B cell (primary cell): ENCODE measurements around the gene RTP4. TPM values are rescaled to one million over a fixed set of nuclear protein-coding genes. Genes with fewer than 3 reads are reported as not detected.
A peak's percentile ranks its signal among the peaks of the same experiment; 100 is the strongest.

Experiments used
- ATAC-seq: fragments of 200-7000 bp; cut with Tn5 transposase; one replicate; pipeline ENCODE4 v1.10.0; 2021; ENCODE audit warnings: low read depth, mild to moderate bottlenecking, moderate number of reproducible peaks, moderate library complexity
- CTCF ChIA-PET: fragments of 350-600 bp; sonication (Branson Sonifier 250); formaldehyde crosslinking; loops from one replicate; lab custom pipeline; 2021; ENCODE audit warnings: antibody characterized with exemption, inconsistent platforms; lab: Charles Lee
- POLR2A ChIA-PET: fragments of 350-600 bp; sonication (Branson Sonifier 250); formaldehyde crosslinking; loops from one replicate; lab custom pipeline; 2021; ENCODE audit warnings: antibody characterized with exemption; lab: Charles Lee
- DNase-seq: peaks from one replicate; pipeline ENCODE4 v3.0.0; 2013
- H2AFZ ChIP-seq: 2 replicates; pipeline ENCODE4 v1.6.1; 2012; ENCODE audit warnings: mild to moderate bottlenecking, low read depth, low read length; ENCODE audit not compliant: insufficient read depth, poor library complexity, severe bottlenecking
- H3K27ac ChIP-seq, 2 donors: 1 replicate in 1 of 2; 2 replicates in 1 of 2; pipeline ENCODE4 v1.5.1; 2012 to 2013; ENCODE audit warnings: low read length in 2 of 2, mild to moderate bottlenecking in 2 of 2, moderate library complexity in 1 of 2
- H3K27me3 ChIP-seq, 4 experiments: fragments of 200-600 bp in 1 of 4; sonication (generic) in 1 of 4; replicated peaks in 1 of 4; 1 replicate in 2 of 4; 2 replicates in 2 of 4; pipeline versions ENCODE4 v1.6.1 to v1.7.0; 2013 to 2016; ENCODE audit warnings: low read length in 3 of 4, mild to moderate bottlenecking in 2 of 4, mixed read lengths in 1 of 4, moderate library complexity in 1 of 4; ENCODE audit not compliant: insufficient read depth in 4 of 4, control insufficient read depth in 3 of 4; ENCODE audit errors: control extremely low read depth in 1 of 4
- H3K36me3 ChIP-seq, 2 experiments: replicated peaks in 1 of 2; 1 replicate in 1 of 2; 2 replicates in 1 of 2; pipeline versions ENCODE4 v1.6.1 to v1.7.1; 2013; ENCODE audit warnings: low read length in 1 of 2; ENCODE audit not compliant: insufficient read depth in 2 of 2, control insufficient read depth in 1 of 2; ENCODE audit errors: control extremely low read depth in 1 of 2, extremely low read depth in 1 of 2
- H3K4me1 ChIP-seq, 2 donors: fragments of 200-600 bp in 1 of 2; sonication (generic) in 1 of 2; 1 replicate in 1 of 2; 2 replicates in 1 of 2; pipeline versions ENCODE4 v1.5.1 to v1.6.1; 2013 to 2017; ENCODE audit warnings: low read length in 2 of 2; ENCODE audit not compliant: control insufficient read depth in 2 of 2, insufficient read depth in 2 of 2
- H3K4me2 ChIP-seq: replicated peaks from 2 replicates; pipeline ENCODE3; 2012; ENCODE audit warnings: mild to moderate bottlenecking, low read depth, low read length; ENCODE audit not compliant: poor library complexity, severe bottlenecking
- H3K4me3 ChIP-seq, 5 experiments: fragments of 200-600 bp in 1 of 5; sonication (generic) in 1 of 5; 1 replicate in 3 of 5; 2 replicates in 2 of 5; pipeline versions ENCODE4 v1.5.1 to v1.7.0; 2011 to 2016; ENCODE audit warnings: low read length in 4 of 5, mild to moderate bottlenecking in 4 of 5, low read depth in 2 of 5, control low read depth in 1 of 5, moderate library complexity in 1 of 5; ENCODE audit not compliant: insufficient read depth in 1 of 5; ENCODE audit errors: control extremely low read depth in 1 of 5, extremely low read depth in 1 of 5
- H3K79me2 ChIP-seq: fragments of 200-600 bp; sonication (generic); one replicate; pipeline ENCODE4 v1.6.0; 2016; ENCODE audit warnings: low read length; ENCODE audit not compliant: control insufficient read depth, insufficient read depth
- H3K9ac ChIP-seq: fragments of 200-600 bp; sonication (generic); 2 replicates; pipeline ENCODE4 v1.6.1; 2017; ENCODE audit warnings: mild to moderate bottlenecking, low read length, moderate library complexity
- H3K9me3 ChIP-seq, 3 donors: one replicate each; pipeline versions ENCODE4 v1.6.1 to v1.7.1; 2013; ENCODE audit warnings: low read length in 2 of 3; ENCODE audit not compliant: control insufficient read depth in 2 of 3, insufficient read depth in 1 of 3; ENCODE audit errors: control extremely low read depth in 1 of 3
- H4K20me1 ChIP-seq: 2 replicates; pipeline ENCODE4 v1.6.0; 2012; ENCODE audit warnings: mild to moderate bottlenecking, low read length; ENCODE audit not compliant: insufficient read depth, control insufficient read depth, poor library complexity, severe bottlenecking
- H3K27ac Mint-ChIP-seq: one replicate; pipeline ENCODE4 v1.8.0; 2021; ENCODE audit warnings: mixed read lengths
- H3K27me3 Mint-ChIP-seq: one replicate; pipeline ENCODE4 v1.8.0; 2021; ENCODE audit warnings: mixed read lengths
- H3K4me1 Mint-ChIP-seq: one replicate; pipeline ENCODE4 v1.8.0; 2021; ENCODE audit warnings: mixed read lengths
- H3K4me3 Mint-ChIP-seq: one replicate; pipeline ENCODE4 v1.8.0; 2021; ENCODE audit warnings: mixed read lengths
- H3K9me3 Mint-ChIP-seq: one replicate; pipeline ENCODE4 v1.8.0; 2022; ENCODE audit warnings: mixed read lengths; ENCODE audit not compliant: insufficient read depth
- EZH2 ChIP-seq: IDR thresholded peaks from 2 replicates; pipeline ENCODE4 v1.6.1; 2012; ENCODE audit warnings: borderline replicate concordance, low read depth, mild to moderate bottlenecking, moderate library complexity, low read length; ENCODE audit not compliant: insufficient read depth, poor library complexity, severe bottlenecking
- WGBS: methylation state at CpG from one replicate; pipeline ENCODE4 v1.1.5; 2013; ENCODE audit warnings: missing lambda C conversion rate; ENCODE audit not compliant: insufficient coverage; 5-methylcytosine and 5-hydroxymethylcytosine counted together
- intact Hi-C: fragments of 100-400 bp; cut with micrococcal nuclease; formaldehyde crosslinking; loops from one replicate; pipeline ENCODE4 v1.10.0; 2022
- polyA minus RNA-seq: library from RNA; depleted of rRNA, polyadenylated mRNA; stranded (reverse); fragments of >200 nt; gene quantifications from 2 replicates; pipeline ENCODE4 v1.2.3, GENCODE V29; 2012
- polyA plus RNA-seq: library from polyadenylated mRNA; depleted of rRNA; stranded (reverse); fragments of >200 nt; gene quantifications from 2 replicates; pipeline ENCODE4 v1.2.3, GENCODE V29; 2012
- total RNA-seq, 2 donors: library from RNA; stranded (reverse); fragments of 120-200 nt in 1 of 2; gene quantifications; 1 replicate in 1 of 2; 2 replicates in 1 of 2; pipeline versions ENCODE4 v1.2.3 to v1.2.4, GENCODE V29; 2013 to 2022
- TF ChIP-seq, protein P1 (sequence below): fragments of 200-600 bp; IDR thresholded peaks from one replicate; pipeline ENCODE4 v1.8.0; 2022; ENCODE audit warnings: antibody characterized with exemption, mild to moderate bottlenecking

RTP4 gene, protein sequence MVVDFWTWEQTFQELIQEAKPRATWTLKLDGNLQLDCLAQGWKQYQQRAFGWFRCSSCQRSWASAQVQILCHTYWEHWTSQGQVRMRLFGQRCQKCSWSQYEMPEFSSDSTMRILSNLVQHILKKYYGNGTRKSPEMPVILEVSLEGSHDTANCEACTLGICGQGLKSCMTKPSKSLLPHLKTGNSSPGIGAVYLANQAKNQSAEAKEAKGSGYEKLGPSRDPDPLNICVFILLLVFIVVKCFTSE
- total RNA-seq (6.7 and 8.2 TPM in 2 replicates), polyA plus RNA-seq (1.0 and 1.2 TPM in 2 replicates), polyA minus RNA-seq (2.8 and 3.3 TPM in 2 replicates)
- 8.7 TPM for total RNA-seq (2013)

DNA sequence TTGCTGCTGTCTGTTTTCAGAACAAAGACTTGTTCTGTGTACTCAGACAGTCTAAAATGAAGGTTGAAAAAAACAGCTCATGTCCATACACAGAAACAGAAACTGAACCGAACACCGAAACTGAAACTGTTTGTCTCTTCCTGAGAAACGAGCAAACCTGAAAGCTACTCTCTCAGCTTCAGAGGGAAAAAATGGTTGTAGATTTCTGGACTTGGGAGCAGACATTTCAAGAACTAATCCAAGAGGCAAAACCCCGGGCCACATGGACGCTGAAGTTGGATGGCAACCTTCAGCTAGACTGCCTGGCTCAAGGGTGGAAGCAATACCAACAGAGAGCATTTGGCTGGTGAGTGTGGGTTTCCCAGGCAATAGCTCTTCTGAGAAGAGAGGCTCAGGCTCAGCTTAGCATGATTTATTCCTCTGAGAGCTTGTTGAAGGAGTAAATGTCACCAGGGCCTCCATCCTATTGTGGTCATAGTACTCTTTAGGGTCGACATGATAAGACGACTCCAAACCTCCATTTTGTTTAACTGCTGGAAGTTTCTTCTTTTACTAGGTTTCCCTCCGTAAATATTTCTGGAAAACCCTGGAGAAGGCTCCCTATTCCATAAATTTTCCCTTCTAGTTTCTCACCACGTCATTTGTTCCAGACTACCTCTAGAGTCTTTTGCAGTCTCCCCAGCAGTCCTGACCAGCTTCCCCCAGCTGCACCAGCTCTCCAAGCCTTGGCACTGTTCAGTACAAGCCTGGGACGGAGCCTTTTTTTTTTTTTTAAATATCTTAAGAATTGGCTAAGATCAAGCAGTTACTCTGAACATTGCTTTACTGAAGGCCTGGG is at the start of gene RTP4:
Gene RTP4, plus strand, starts transcription at position 135 of the 838 bp plus-strand sequence. Its CDS starts 57 bp downstream, at position 192.
- Histone ChIP-seq H3K9ac (peak within 1 kb of the TSS; percentile 95), H3K79me2 (peaks cover 23% of the 10 kb centered on the region), H3K36me3 (peaks cover 0 to 25% of the 10 kb centered on the region in 2 experiments), H2AFZ (peak within 1 kb of the TSS; percentile 98), H3K27me3 (no peaks in the 10 kb centered on the region), H3K9me3 (peaks cover 0 to 3% (median 0%) of the 10 kb centered on the region in 3 donors), H3K4me1 (peaks cover 16 to 17% of the 10 kb centered on the region in 2 donors), H3K4me3 (peak within 1 kb of the TSS; percentile 74 to 92 (median 81)), H3K4me2 (peak within 1 kb of the TSS; percentile 73), H4K20me1 (no peaks in the 10 kb centered on the region), H3K27ac (peak within 1 kb of the TSS; percentile 71 to 89)
- Mint-ChIP-seq H3K4me3 (peak within 1 kb of the TSS; percentile 98), H3K27ac (peak within 1 kb of the TSS; percentile 95), H3K4me1 (peaks cover 21% of the 10 kb centered on the region), H3K27me3 (no peaks in the 10 kb centered on the region), H3K9me3 (no peaks in the 10 kb centered on the region)
- ATAC-seq (peak; percentile 82), DNase-seq (peak; percentile 78)
- ChIA-PET POLR2A (no interaction called here), CTCF (interaction anchor here (1.0 to 2.0 kb wide), 5 partner anchors 9 to 347 kb away, joined by 3 to 10 read pairs (median 4); no protein-coding TSS in a partner anchor)
- TF ChIP-seq, protein P1, sequence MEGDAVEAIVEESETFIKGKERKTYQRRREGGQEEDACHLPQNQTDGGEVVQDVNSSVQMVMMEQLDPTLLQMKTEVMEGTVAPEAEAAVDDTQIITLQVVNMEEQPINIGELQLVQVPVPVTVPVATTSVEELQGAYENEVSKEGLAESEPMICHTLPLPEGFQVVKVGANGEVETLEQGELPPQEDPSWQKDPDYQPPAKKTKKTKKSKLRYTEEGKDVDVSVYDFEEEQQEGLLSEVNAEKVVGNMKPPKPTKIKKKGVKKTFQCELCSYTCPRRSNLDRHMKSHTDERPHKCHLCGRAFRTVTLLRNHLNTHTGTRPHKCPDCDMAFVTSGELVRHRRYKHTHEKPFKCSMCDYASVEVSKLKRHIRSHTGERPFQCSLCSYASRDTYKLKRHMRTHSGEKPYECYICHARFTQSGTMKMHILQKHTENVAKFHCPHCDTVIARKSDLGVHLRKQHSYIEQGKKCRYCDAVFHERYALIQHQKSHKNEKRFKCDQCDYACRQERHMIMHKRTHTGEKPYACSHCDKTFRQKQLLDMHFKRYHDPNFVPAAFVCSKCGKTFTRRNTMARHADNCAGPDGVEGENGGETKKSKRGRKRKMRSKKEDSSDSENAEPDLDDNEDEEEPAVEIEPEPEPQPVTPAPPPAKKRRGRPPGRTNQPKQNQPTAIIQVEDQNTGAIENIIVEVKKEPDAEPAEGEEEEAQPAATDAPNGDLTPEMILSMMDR = no peak
- TF ChIP-seq EZH2 = no peak
- intact Hi-C loops = no loop called here
- 2% methylated on average over 5 of the region's 10 CpGs for WGBS
